HL-60/S4 treated with phorbol 12-myristate 13-acetate at 8.2 ng/mL for 4 days and 3 days (cell line): Measurements from ENCODE around the gene C1QTNF7.

ENCODE experiments used
- in situ Hi-C: fragments of 300-500 bp; cut with MboI; formaldehyde crosslinking; loops from 2 replicates; pipeline ENCODE4 v1.15.0; 2022; ENCODE audit warnings: low sequenced_read_pairs

The C1QTNF7 gene, protein sequence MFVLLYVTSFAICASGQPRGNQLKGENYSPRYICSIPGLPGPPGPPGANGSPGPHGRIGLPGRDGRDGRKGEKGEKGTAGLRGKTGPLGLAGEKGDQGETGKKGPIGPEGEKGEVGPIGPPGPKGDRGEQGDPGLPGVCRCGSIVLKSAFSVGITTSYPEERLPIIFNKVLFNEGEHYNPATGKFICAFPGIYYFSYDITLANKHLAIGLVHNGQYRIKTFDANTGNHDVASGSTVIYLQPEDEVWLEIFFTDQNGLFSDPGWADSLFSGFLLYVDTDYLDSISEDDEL

DNA sequence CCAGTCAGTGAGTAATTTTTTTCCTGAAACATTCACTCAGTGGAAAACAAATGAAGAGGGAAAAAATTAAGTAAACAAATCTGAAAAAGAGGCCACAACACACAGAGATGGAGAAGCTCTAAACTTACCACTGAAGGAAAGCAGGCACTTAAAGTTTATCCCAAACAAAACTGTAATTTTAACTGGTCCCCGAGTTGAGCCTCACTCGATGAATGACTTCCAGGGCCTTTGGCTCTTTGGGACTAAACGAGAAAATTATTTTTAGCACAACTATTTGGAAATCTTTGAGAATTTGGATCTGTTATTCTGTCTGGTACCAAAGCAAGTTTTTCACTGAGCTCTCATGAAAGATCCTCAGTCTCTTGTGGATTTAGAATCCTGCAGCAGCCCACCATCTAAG, at the start of gene C1QTNF7:
Gene C1QTNF7, plus strand, starts transcription at position 333 of the 400 bp plus-strand sequence. CDS start 7,711 bp downstream, outside the sequence.
- in situ Hi-C loops: no loop called here

DNA sequence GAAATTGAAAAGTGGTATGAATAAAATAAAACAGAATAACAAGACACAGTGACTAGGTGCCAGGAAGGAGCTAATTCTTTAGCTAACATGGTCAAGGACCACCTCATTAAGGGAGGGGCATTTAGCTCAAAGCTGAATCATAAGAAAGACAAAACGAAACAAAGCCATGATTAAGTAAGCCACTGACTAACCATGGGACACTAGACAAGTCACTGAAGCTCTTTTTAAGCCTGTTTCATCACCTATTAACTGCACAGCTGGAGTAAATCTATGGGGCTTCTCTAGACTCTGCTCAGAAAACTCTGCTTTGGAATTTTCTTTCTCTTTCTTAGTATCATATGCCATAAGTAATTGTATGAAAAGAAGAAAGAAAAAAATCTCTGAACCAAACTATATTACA, 49.8 kb upstream of the C1QTNF7 start:
- in situ Hi-C loops: no loop called here

DNA sequence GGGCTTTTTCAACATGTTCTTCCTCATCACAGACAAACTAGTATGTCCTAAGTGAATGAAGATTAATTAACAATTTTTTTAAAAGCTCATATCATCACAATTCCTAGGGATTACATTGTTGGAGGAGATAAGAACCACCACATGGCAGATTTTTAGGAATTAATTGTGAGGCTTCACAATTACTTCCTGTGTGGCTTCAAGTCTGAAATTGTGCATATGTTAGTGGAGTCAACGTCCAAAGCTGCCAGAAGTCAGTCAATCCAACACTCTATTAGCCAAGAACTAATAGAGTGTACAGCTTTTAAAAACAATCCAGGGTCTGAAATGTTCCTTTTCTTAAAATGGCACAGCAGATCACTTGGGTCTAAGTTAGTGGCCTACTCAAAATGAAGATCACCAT, 49.3 kb upstream of the C1QTNF7 start:
- in situ Hi-C loops: no loop called here

DNA sequence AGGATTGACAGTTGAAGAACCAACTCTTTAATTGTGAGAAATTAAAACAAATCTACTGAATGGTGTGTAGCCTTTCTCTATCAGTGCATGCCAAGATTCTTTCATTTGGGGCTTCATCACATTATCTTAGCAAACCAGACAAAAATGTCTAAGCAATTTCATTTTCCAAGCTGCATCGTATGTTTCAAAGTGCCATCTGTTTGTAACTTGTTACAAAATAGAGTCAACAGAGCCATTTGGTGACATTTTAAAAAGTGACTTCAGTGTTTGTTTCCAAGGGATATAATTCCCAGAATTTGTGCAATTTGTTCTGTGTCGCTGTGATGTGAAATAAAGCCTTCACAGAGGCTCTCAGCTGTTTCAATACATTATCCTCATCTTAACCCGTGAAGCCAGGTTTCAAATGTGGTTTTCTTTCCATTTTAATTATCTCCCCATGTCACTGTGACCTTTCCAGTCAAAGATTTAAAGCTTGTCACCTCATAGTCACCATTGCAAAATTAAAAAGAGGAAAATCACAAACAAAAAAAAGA, 46.0 kb upstream of the C1QTNF7 start:
- in situ Hi-C loops: no loop called here

DNA sequence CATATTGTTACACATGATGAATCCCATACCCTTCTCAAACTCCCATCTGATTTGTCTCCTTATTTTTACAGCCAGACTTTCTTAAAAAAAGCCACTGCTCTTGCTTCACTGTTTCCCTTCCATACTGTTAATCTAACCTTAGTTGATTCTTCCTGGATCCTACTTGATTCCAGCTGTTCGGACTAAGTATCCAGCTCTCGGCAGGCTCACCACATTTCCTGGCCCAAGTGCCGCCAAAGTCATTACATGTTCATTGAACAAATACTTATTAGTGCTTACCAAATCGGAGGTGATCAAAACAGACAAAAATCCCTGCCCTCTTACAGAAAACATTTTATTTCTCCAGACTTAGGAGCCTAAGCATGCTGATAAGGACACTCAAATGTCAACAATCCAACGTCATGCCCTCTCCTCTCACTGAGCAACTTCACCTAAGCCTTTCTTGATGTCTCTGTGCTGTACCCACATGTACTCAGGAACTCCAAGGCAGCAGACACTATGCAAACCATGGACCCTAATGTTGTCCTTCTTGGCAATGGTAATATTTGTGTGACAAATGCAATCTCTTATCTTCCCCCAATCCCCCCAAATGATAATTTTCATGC, 45.1 kb upstream of the C1QTNF7 start:
- in situ Hi-C loops: no loop called here

DNA sequence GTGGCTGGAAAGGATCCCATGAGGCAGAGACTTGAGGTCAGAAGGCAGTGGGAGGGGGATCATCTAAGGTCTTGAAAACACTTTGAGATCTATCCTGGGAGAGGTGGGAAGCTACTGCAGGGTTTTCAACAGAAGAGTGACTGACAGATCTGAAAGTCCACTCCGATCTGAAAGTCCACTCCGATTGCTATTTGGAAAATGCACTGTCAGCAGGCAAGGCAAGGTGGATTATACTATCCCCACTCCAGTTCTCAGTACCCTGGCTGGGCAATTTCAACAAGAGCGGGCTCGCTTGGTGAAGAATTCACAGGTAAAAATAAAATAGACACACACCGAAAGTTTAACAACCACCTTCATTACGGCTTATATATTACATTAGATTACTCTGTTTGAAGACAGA, 42.3 kb upstream of the C1QTNF7 start:
- in situ Hi-C loops: no loop called here

DNA sequence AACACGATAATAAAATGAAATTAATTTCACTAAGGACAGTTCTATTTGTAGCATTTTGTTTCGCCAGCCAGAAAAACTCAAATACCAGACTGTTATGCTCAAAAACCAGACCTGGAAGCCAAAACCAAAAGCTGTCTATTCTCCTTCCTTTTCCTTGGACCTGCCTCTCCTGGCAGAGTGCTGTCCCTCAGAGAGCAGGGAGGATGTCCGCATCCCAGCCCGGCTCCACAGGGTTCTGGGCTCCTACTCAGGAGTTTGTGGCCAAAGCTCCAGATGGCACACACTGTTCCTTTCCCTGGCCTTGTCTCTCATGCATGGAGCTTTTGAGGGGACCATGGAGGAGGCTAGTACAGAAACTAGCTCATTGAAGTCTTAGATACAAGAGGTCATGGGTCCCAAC, 41.9 kb upstream of the C1QTNF7 start:
- in situ Hi-C loops: no loop called here

DNA sequence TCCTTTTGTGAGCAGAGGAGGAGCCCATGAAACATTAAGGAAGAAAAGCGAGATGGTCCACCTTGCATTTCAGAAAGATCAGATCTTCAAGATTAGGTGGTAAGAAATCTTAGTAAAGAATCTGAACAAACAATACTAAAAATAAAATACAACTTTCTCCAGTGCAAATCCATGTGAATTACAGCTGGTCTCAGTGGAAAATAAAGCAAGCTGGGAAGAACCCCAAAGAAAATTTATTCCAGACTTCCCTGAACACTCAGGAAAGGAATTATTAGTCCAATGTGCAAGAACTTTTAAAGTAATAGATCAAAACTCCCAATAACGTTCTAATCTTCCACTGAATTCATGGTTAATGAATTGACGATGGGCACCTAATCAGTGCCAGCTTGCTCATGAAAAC, 37.3 kb upstream of the C1QTNF7 start:
- in situ Hi-C loops: no loop called here

DNA sequence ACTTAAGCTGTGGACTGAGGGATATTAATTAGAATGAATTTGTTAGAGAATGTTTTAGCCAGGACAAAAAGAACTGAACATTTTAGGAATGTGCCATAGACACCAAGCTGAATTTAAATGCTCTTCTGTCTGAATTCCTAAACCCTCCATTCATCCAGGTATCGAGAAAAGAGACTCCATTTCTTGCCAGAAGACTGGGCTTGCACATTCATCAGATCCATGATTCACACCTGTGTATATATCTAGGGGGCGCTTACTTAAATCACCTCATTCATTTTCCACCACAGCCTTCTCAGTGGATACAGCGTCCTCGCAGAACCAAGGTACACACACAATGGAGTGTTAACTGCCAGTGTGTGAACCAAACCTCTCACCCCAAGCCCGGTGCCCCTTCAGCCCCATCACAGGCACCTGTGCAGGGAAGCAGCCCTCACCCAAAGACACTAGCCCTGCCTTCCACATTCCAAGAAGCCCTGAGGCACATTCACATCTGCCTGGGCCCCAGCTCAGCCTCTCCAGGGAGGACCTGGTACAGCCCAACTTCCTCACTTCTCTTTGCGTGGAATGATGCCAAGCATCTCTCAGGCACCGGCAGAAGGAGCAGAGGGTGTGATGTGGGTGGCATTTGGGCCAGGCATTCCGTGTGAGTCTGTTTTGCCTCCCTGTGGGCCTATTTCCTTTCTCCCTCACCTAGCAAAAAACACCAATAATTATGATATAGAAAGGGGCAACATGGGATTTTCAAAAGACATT, 35.6 kb upstream of the C1QTNF7 start:
- in situ Hi-C loops: no loop called here

DNA sequence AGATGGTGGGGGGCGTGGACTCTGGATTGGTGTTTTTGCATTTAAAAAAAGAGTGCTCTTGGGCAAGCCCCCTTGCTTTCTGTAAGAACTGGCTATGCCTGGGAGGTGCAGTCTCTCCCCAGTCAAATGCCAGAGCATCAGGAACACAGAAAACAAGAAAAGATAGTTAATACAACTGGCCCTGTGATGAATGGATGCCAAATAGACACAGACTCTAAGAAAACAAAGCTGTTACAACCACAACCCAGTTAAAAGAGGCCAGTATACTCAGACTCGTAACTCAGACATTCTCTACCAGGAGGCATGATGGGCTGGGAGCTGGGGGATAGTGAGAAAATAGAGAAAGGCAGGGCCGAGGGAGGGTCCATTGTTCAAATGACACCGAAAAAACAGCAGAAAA, 32.5 kb upstream of the C1QTNF7 start:
- in situ Hi-C loops: no loop called here

DNA sequence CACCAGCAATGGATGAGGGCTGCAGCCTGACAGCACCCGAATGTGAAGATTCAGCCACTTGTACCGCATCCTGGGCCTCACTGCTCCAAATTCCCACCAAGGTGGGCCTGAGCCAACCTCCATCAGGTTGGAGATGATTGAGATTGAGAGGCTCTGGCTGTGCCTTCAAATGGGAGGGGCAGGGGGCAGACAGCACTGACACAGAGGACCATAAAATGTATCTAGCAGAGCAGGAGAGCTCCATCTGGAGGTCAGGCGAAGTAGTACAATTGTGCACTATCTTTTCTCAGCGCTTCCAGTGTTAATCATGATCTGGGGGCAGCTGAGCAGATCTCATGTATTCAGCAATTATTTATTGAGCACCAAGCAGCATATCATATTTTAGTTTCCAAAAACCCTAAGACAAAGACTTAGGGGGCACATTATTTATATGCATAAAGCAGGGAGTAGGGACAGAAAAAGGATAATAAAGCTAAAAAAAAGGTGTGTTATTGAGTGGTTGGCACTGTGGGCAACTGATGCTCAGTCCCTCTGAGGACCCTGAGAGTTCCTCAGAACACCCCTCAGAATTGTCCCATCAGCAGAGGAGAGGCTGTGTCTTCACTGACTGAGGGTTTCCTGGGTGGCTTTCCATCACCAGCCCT, 31.6 kb upstream of the C1QTNF7 start:
- in situ Hi-C loops: no loop called here

DNA sequence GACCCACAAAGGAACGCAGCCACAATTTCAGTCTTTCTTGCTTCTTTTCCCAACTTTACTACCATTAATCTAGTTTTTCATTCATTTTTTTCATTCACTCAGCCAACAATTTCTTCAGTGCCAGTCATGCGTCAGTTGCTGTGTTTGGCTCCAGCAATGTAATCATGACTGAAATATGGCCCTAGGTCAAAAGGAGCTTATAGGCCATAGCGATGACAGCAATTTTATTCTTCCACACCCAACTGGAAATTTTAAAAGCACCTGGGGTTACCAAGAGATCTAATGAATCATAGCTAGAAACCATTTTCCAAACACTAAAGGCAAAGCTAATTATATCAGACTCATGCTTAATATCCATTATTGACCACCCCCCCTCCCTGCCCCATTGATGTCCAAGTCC, 29.8 kb upstream of the C1QTNF7 start:
- in situ Hi-C loops: no loop called here

DNA sequence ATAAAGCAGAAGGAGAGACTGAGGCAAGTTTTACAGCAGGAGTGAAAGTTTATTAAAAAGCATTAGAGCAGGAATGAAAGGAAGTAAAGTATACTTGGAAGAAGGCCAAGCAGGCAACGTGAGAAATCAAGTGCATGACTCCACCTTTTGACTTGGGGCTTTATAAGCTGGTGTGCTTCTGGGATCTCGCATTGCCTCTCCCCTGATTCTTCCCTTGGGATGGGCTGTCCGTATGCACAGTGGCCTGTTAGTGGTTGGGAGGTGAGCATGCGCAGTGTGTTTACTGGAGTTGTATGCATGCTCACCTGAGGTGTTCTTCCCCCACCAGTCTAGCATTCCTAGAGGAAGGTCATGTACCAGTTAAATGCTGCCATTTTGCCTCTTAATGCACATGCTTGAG, 29.1 kb upstream of the C1QTNF7 start:
- in situ Hi-C loops: no loop called here

DNA sequence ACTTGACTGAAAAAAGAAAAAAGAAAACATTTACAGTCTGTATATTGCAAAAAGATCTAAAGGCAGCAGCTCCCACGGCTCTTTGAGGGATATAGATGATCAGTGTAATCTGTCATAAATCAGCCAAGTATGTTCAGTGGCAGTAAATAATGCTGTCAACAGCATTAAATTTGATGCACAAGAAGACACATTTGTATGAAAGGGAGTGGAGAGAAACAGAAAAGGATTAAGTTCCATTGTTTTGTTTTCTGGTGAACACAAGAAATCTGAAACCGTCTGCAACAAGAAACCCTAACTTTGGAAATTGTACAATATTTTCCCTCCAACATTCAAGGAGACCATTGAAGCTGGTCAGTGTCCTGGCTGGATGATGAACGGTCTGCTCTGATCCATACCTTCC, 27.6 kb upstream of the C1QTNF7 start:
- in situ Hi-C loops: no loop called here

DNA sequence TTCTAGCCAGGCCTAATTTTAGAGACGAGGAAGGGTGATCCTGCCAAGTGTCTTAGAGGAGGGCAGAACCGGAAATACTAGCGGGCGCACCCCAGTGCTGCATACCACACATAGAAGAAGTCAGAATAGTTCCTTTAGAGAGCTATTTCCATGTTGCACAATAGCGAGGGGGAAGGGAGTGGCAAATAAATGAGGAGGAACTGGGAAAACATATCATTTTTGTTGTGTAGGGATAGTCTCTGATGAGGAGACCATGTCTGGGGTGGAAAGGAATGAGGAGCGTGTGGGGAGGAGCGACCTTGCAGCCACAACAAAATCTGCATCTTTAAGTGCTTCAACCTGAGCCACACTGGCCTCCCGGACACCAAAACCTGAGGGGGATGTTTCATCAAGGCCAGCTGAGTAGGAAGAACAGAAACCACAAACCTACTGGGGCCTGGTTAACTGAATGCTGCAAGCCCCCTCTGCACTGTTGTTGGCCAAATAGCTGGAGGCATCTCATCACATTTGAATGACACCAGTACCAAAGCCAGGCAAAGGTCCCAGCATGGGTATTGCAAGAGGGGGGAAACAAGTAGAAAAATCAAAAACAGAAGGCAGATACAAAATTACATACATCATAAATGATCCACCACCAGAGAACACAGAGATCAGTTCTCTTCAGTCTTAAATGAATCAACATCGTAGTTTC, 26.7 kb upstream of the C1QTNF7 start:
- in situ Hi-C loops: no loop called here

DNA sequence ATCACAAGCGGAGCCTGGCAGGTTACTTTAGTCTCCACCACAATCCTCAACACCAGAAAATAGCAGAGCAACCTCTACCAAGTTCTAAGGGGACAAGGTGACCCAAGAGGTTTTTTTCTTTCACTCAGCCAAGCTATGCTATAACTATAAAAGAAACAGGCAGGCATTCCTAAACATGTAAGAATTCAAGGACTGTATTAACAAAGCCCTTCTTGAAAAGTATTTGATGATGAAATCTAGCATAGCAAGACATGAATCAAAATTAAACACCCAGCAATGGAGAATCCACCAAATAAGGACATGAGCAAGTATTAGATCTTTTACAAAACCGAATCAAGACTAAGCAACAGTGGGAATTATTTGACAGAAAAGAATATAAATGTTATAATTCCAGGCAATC, 25.7 kb upstream of the C1QTNF7 start:
- in situ Hi-C loops: no loop called here

DNA sequence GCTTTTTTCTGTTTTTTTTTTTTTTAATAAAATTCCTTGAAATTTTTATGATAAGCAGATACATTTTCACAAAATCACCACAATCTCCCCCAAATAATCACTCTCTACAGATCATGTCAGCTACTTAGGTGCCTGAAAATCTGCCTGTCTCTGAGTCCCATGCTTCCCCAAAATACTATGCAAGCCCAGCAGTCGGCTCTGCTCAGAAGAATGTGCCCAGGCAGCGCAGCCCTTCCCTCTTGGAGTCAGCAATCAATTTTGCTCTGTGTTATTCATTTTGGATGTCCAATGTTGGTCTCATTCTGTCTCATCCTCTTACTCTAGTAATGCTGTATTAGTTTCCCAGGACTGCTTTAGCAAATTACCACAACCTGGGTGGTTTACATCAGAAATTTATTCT, 24.9 kb upstream of the C1QTNF7 start:
- in situ Hi-C loops: no loop called here

DNA sequence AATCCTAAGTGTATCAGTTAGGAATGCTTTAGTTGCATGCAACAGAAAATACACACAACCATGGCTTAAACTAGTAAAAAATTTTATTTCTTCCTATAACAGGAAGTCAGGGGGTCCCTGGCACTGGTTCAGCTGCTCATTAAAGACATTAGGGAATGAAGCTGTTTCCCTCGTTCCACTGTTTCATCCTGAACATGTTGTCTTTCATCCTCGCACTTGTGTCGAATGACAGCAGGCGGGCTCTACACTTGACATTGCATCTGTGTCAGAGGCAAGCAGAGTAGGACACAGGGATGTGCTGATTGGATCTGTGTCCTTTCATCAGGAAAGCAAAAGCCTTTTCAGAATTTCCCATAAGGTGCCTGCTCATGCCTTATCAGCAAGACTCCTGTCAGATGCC, 22.8 kb upstream of the C1QTNF7 start:
- in situ Hi-C loops: no loop called here

DNA sequence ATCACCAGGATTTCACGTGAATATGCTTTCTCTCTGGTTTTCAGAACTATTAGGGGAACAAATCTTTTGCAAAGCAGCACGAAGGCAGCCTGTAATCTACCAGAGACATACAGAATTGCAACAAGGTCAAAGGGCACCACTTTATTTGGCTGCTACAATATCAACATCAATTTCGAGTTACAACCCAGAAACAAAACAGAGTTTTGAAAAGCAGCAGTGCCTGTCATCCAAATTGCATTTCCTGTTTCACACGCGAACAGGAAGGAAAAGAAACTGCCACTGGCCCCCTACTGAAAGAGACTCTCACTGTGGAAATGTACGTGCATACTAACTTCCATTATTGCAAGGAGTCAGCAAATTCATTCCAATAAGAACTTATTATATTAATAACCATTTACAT, 17.1 kb upstream of the C1QTNF7 start:
- in situ Hi-C loops: no loop called here

DNA sequence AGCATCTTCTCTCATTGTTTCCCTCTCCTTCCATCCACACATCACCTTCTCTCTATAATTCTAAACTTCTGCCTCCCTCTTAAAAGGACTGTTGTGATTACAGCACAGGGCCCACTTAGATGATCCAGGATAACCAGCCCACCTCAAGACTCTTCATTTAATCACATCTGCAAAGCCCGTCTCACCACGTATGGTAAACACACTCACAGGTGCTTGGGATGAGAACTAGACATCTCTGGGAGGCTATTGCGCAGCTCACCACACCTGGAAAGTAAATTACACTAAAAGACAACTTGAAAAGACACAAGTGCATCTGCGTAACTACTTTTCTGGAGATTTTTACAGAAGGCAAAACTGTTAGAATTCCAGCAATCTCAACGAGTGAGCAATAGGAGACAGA, 15.4 kb upstream of the C1QTNF7 start:
- in situ Hi-C loops: no loop called here
